Stomach (tissue), 4 donors: Measurements from ENCODE around the gene F7.

Experiments used
- CTCF ChIP-seq, 7 experiments: fragments of 450-650 bp in 4 of 7; fragments of 200-600 bp in 3 of 7; sonication (generic) in 3 of 7; IDR thresholded peaks; one replicate each; pipeline ENCODE4 v1.5.1; 2016 to 2019; ENCODE audit warnings: antibody characterized with exemption in 7 of 7, control low read depth in 2 of 7, mild to moderate bottlenecking in 1 of 7
- POLR2A ChIP-seq, 4 donors: fragments of 450-650 bp; IDR thresholded peaks; one replicate each; pipeline ENCODE4 v1.6.1; 2016; ENCODE audit warnings: antibody characterized with exemption in 4 of 4, control low read depth in 2 of 4, mild to moderate bottlenecking in 1 of 4, moderate library complexity in 1 of 4

DNA sequence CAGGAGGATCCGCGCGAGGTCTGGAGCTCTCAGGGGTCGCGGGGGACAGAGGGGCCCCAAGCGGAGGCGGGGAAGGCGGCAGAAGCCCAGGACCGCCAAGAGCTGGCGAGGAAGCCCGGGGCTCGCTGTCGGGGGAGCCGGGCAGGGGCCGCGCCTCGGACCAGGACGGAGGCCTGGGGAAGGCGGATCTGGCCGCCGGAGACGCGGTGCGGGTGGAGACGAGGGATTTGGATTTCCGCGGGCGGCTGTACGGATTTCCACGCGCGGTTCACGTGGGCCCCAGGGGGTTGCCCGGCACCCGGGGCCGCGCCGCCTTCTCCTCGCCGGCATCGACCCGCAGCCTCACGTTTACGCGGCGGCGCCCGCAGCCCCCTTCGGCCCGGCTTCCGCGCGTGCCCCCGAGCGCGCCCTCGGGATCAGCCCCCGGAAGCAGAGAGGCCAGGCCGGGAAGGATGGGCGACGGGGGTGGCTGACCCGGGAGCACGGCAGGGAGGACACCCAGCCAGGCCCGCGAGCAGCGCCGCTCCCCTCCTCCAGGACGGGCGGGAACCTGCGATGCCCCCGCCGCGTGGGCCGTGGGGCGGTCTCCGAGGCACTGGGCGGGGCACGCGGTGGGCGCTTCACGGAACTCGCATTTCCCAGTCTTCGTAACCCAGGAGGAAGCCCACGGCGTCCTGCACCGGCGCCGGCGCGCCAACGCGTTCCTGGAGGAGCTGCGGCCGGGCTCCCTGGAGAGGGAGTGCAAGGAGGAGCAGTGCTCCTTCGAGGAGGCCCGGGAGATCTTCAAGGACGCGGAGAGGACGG, 4.7 kb downstream of the F7 start:
- TF ChIP-seq POLR2A (IDR thresholded peaks at IDR 0.05), result no peak
- TF ChIP-seq CTCF (IDR thresholded peaks at IDR 0.05), result no peak
